Endothelial cell of umbilical vein (primary cell): ENCODE results near the gene TCF23. TPM values are rescaled to one million over a fixed set of nuclear protein-coding genes. Genes with fewer than 3 reads are reported as not detected.
"Not testable (repeated sequence)": the region's sequence is repeated elsewhere in the genome, so short reads cannot be mapped to it uniquely, and the experiment has no call there.

ENCODE experiments used
- BruUV-seq: library from RNA; stranded (reverse); fragments of 400-500 nt; replicated peaks from 2 replicates; lab custom pipeline; 2021; lab: Mats Ljungman, UMichigan
- CTCF ChIA-PET: fragments of 300-600, 350-600 bp; sonication (Branson Sonifier 250); formaldehyde crosslinking; loops from one replicate; lab custom pipeline; 2021; ENCODE audit warnings: antibody characterized with exemption, inconsistent platforms; lab: Charles Lee
- POLR2A ChIA-PET: fragments of 300-600, 350-600 bp; sonication (Branson Sonifier 250); formaldehyde crosslinking; loops from one replicate; lab custom pipeline; 2021; ENCODE audit warnings: antibody characterized with exemption, inconsistent platforms; lab: Charles Lee
- DNase-seq: peaks from one replicate; pipeline ENCODE4 v3.0.0-alpha.2; 2011; ENCODE audit warnings: low read depth, low spot score
- FAIRE-seq: peaks from 2 replicates; lab custom pipeline; 2011; peaks lifted over from hg19 to GRCh38; lab: Jason Lieb, UNC
- H2AFZ ChIP-seq: 2 replicates; pipeline ENCODE4 v1.6.0; 2012; ENCODE audit warnings: low read depth, low read length, control low read depth, inconsistent platforms
- H3K27ac ChIP-seq: 2 replicates; pipeline ENCODE4 v1.5.1; 2011; ENCODE audit warnings: low read depth, mild to moderate bottlenecking, control low read depth, low read length, moderate library complexity; ENCODE audit not compliant: insufficient read depth
- H3K27me3 ChIP-seq, 2 experiments: 2 replicates each; pipeline versions ENCODE4 v1.6.0 to v1.6.1; 2011; ENCODE audit warnings: low read length in 2 of 2, mixed read lengths in 1 of 2; ENCODE audit not compliant: control insufficient read depth in 2 of 2, insufficient read depth in 2 of 2
- H3K36me3 ChIP-seq, 2 experiments: 2 replicates in 1 of 2; 3 replicates in 1 of 2; pipeline ENCODE4 v1.5.1; 2011; ENCODE audit warnings: low read length in 2 of 2, mild to moderate bottlenecking in 1 of 2, moderate library complexity in 1 of 2; ENCODE audit not compliant: control insufficient read depth in 2 of 2, insufficient read depth in 2 of 2; ENCODE audit errors: extremely low read depth in 1 of 2
- H3K4me1 ChIP-seq: 3 replicates; pipeline ENCODE4 v1.5.1; 2011; ENCODE audit warnings: mild to moderate bottlenecking, low read length; ENCODE audit not compliant: control insufficient read depth, insufficient read depth; ENCODE audit errors: extremely low read depth
- H3K4me2 ChIP-seq: 2 replicates; pipeline ENCODE4 v1.6.1; 2011; ENCODE audit warnings: low read length, control low read depth, mixed read lengths; ENCODE audit not compliant: insufficient read depth
- H3K4me3 ChIP-seq, 3 experiments: fragments of 200-600 bp in 1 of 3; sonication (generic), shearing (Covaris generic) in 1 of 3; replicated peaks in 1 of 3; 2 replicates each; pipeline ENCODE4 v1.5.1; 2011 to 2016; ENCODE audit warnings: control low read depth in 3 of 3, low read length in 3 of 3, mild to moderate bottlenecking in 2 of 3, inconsistent platforms in 1 of 3, low read depth in 1 of 3, moderate library complexity in 1 of 3; ENCODE audit not compliant: insufficient read depth in 1 of 3
- H3K79me2 ChIP-seq: 2 replicates; pipeline ENCODE4 v1.6.0; 2012; ENCODE audit warnings: low read length, inconsistent platforms; ENCODE audit not compliant: control insufficient read depth, insufficient read depth
- H3K9ac ChIP-seq: replicated peaks from 2 replicates; pipeline ENCODE3; 2011; ENCODE audit warnings: low read length, control low read depth; ENCODE audit not compliant: insufficient read depth; ENCODE audit errors: extremely low read depth
- H3K9me1 ChIP-seq: replicated peaks from 3 replicates; pipeline ENCODE4 v1.6.0; 2011; ENCODE audit warnings: mild to moderate bottlenecking, low read length; ENCODE audit not compliant: control insufficient read depth, insufficient read depth; ENCODE audit errors: extremely low read depth
- H3K9me3 ChIP-seq: replicated peaks from 2 replicates; pipeline ENCODE4 v1.5.1; 2012; ENCODE audit warnings: low read length, inconsistent platforms; ENCODE audit not compliant: control insufficient read depth, insufficient read depth
- H4K20me1 ChIP-seq: replicated peaks from 2 replicates; pipeline ENCODE3; 2011; ENCODE audit warnings: mild to moderate bottlenecking, low read length; ENCODE audit not compliant: control insufficient read depth, insufficient read depth; ENCODE audit errors: extremely low read depth
- CTCF ChIP-seq, 2 donors: IDR thresholded peaks; 1 replicate in 1 of 2; 2 replicates in 1 of 2; pipeline ENCODE4 v1.5.1; 2011; ENCODE audit warnings: low read length in 2 of 2, mild to moderate bottlenecking in 2 of 2, moderate library complexity in 2 of 2, control low read depth in 1 of 2, inconsistent platforms in 1 of 2, low read depth in 1 of 2; ENCODE audit not compliant: insufficient read depth in 1 of 2; ENCODE audit errors: extremely low read depth in 1 of 2
- EZH2 ChIP-seq: IDR thresholded peaks from 2 replicates; pipeline ENCODE4 v1.6.1; 2012; ENCODE audit warnings: borderline replicate concordance, low read depth, mild to moderate bottlenecking, moderate library complexity, low read length, inconsistent platforms; ENCODE audit not compliant: severe bottlenecking
- FOS ChIP-seq: IDR thresholded peaks from 2 replicates; pipeline ENCODE4 v1.6.1; 2011; ENCODE audit warnings: mild to moderate bottlenecking, low read length, moderate library complexity, borderline replicate concordance; ENCODE audit not compliant: insufficient read depth
- GATA2 ChIP-seq: IDR thresholded peaks from 2 replicates; pipeline ENCODE4 v1.7.0; 2011; ENCODE audit warnings: low read depth, mild to moderate bottlenecking, moderate library complexity, mixed read lengths, low read length; ENCODE audit not compliant: insufficient read length, insufficient read depth
- JUN ChIP-seq: IDR thresholded peaks from 2 replicates; pipeline ENCODE4 v1.6.1; 2011; ENCODE audit warnings: borderline replicate concordance, low read depth; ENCODE audit not compliant: insufficient read length, insufficient read depth
- MAX ChIP-seq: IDR thresholded peaks from 2 replicates; pipeline ENCODE4 v1.6.1; 2011; ENCODE audit not compliant: insufficient read depth, insufficient read length
- MYC ChIP-seq: IDR thresholded peaks from one replicate; pipeline ENCODE4 v1.6.1; 2011; ENCODE audit warnings: mild to moderate bottlenecking, low read depth, low read length
- POLR2A ChIP-seq: IDR thresholded peaks from 2 replicates; pipeline ENCODE4 v1.6.1; 2012; ENCODE audit warnings: low read depth, mild to moderate bottlenecking, control low read depth, low read length
- POLR2AphosphoS5 ChIP-seq: IDR thresholded peaks from 2 replicates; pipeline ENCODE4 v1.6.1; 2012; ENCODE audit warnings: low read depth, mild to moderate bottlenecking, control low read depth, low read length, moderate library complexity; ENCODE audit not compliant: insufficient read depth
- dilution Hi-C: fragments of 300-500 bp; cut with MboI; formaldehyde crosslinking; loops from one replicate; pipeline ENCODE4 v1.15.0; 2019; ENCODE audit warnings: low sequenced_read_pairs; ENCODE audit not compliant: extremely low pct_ligation_motif_present
- intact Hi-C: fragments of 100-400 bp; cut with micrococcal nuclease; formaldehyde crosslinking; loops from one replicate; pipeline ENCODE4 v1.10.0; 2022
- polyA plus RNA-seq, 4 experiments: library from polyadenylated mRNA; depleted of rRNA in 3 of 4; stranded (reverse) in 3 of 4; unstranded in 1 of 4; fragments of >200 nt; gene quantifications; 2 replicates each; pipeline versions ENCODE4 v1.2.1 to v1.2.3, GENCODE V29; 2011 to 2012; ENCODE audit warnings: missing spikeins in 1 of 4
- total RNA-seq: library from RNA; stranded (reverse); gene quantifications from 2 replicates; pipeline ENCODE4 v1.2.3, GENCODE V29; 2021

The TCF23 gene
- total and polyA plus RNA-seq, 2 donors (not counting 3 experiments of a cell fraction or from before 2014, with no cell fraction given), result not detected

- H3K27ac ChIP-seq, result no peak overlapping the region
- FAIRE-seq (no peak), DNase-seq (no peak)
- no TSS peak for BruUV-seq
- H3K9me1 ChIP-seq, result no peaks in the 10 kb centered on the region
- no peak overlapping the region for H2AFZ ChIP-seq
- H3K4me3 ChIP-seq, result no peak overlapping the region
- H3K9ac ChIP-seq, result no peak overlapping the region
- H3K36me3 ChIP-seq, result peaks cover 0 to 2% of the 10 kb centered on the region in 2 experiments
- TF ChIP-seq EZH2, result no peak
- no peak for TF ChIP-seq MYC
- no peak for TF ChIP-seq MAX
- no peak for TF ChIP-seq GATA2
- TF ChIP-seq POLR2AphosphoS5, result no peak
- no peak for TF ChIP-seq FOS
- no peak for TF ChIP-seq CTCF (IDR thresholded peaks at IDR 0.05; ENCODE audit: extremely low read depth in 1 of 2, insufficient read depth in 1 of 2, low read depth in 1 of 2, low read length in 2 of 2)
- no peak for TF ChIP-seq POLR2A
- no peak for TF ChIP-seq JUN
- no peak overlapping the region for H3K4me2 ChIP-seq
- POLR2A ChIA-PET, result no interaction called here
- no peaks in the 10 kb centered on the region for H3K4me1 ChIP-seq
- dilution Hi-C loops (no loop called here), intact Hi-C loops (no loop called here)
- no peaks in the 10 kb centered on the region for H3K27me3 ChIP-seq
- H3K79me2 ChIP-seq, result no peaks in the 10 kb centered on the region
- H3K9me3 ChIP-seq, result no peaks in the 10 kb centered on the region
- H4K20me1 ChIP-seq, result no peaks in the 10 kb centered on the region
- CTCF ChIA-PET, result interaction anchor here (4.8 kb wide), 1 partner anchor 95 kb away, joined by 152 read pairs; no protein-coding TSS in a partner anchor
These were observed 45.9 kb downstream of the TCF23 start for GRCh38 chr2:27194538-27195354.

- H3K9me1 ChIP-seq, CTCF ChIA-PET, H3K4me2 ChIP-seq, intact Hi-C loops, H3K79me2 ChIP-seq, DNase-seq, dilution Hi-C loops, H3K9ac ChIP-seq, POLR2A ChIA-PET, H2AFZ ChIP-seq, H3K27me3 ChIP-seq, BruUV-seq, H3K9me3 ChIP-seq, H3K27ac ChIP-seq, H3K4me1 ChIP-seq, H4K20me1 ChIP-seq, FAIRE-seq, H3K4me3 ChIP-seq: not testable (repeated sequence)
- peaks cover 0 to 10% of the 10 kb centered on the region in 2 experiments for H3K36me3 ChIP-seq
These were observed 47.0 kb downstream of the TCF23 start for GRCh38 chr2:27195799-27196198.
